OCI-M1 (cell line): ENCODE data around the gene LONP2.
"Not testable (repeated sequence)": the region's sequence is repeated elsewhere in the genome, so short reads cannot be mapped to it uniquely, and the experiment has no call there.

Experiments used
- DNase-seq: peaks from one replicate; lab custom pipeline; 2025; lab: John Stamatoyannopoulos, UW

The LONP2 gene

GRCh38 chr16:48370668-48371392 lies 126.7 kb downstream of the LONP2 start:
- not testable (repeated sequence) for DNase-seq

- no peak for DNase-seq
Measured at GRCh38 chr16:48371393-48371780, 127.3 kb downstream of the LONP2 start.

- DNase-seq = no peak
Measured at GRCh38 chr16:48372744-48373143, 128.6 kb downstream of the LONP2 start.

- no peak for DNase-seq
Measured at GRCh38 chr16:48373258-48374029, 129.3 kb downstream of the LONP2 start.

- peak; percentile 36 for DNase-seq
Measured at GRCh38 chr16:48374255-48374654, 130.2 kb downstream of the LONP2 start.

- DNase-seq = peak; percentile 8
Measured at GRCh38 chr16:48377301-48377700, 133.2 kb downstream of the LONP2 start.

GRCh38 chr16:48378276-48378675 lies 134.2 kb downstream of the LONP2 start:
- DNase-seq = no peak

- DNase-seq = peak; percentile 54
Measured at GRCh38 chr16:48378836-48379235, 134.7 kb downstream of the LONP2 start.

- peak; percentile 1 for DNase-seq
Measured at GRCh38 chr16:48381201-48381600, 137.1 kb downstream of the LONP2 start.

- DNase-seq = no peak
Measured at GRCh38 chr16:48382131-48382530, 138.0 kb downstream of the LONP2 start.

- peak; percentile 20 for DNase-seq
Measured at GRCh38 chr16:48383009-48383876, 139.1 kb downstream of the LONP2 start.

- DNase-seq = peak; percentile 64
Measured at GRCh38 chr16:48383877-48384519, 139.9 kb downstream of the LONP2 start.

GRCh38 chr16:48384520-48385252 lies 140.6 kb downstream of the LONP2 start:
- peak; percentile 55 for DNase-seq

- DNase-seq = peak; percentile 81
Measured at GRCh38 chr16:48385253-48386150, 141.4 kb downstream of the LONP2 start, which contains the start of gene SIAH1. Gene SIAH1, minus strand, starts transcription at chr16:48385413. Its CDS starts 22,985 bp downstream, at chr16:48362428.

- DNase-seq = no peak
Measured at GRCh38 chr16:48386559-48387312, 142.6 kb downstream of the LONP2 start.

- no peak for DNase-seq
Measured at GRCh38 chr16:48392407-48392806, 148.3 kb downstream of the LONP2 start.

- DNase-seq = no peak
Measured at GRCh38 chr16:48393485-48394354, 149.6 kb downstream of the LONP2 start.

- DNase-seq = peak; percentile 35
Measured at GRCh38 chr16:48394355-48394703, 150.2 kb downstream of the LONP2 start.
